Muscle layer of colon (tissue), 2 donors: ENCODE data around the gene VWCE.
A peak's percentile ranks its signal among the peaks of the same experiment; 100 is the strongest.

ENCODE experiments used
- H3K27ac ChIP-seq: one replicate; pipeline ENCODE4 v1.7.0; 2013; ENCODE audit warnings: low read depth, mild to moderate bottlenecking, low read length, moderate library complexity
- H3K27me3 ChIP-seq, 2 donors: one replicate each; pipeline ENCODE4 v1.7.0; 2013; ENCODE audit warnings: low read length in 2 of 2, mild to moderate bottlenecking in 2 of 2; ENCODE audit not compliant: insufficient read depth in 2 of 2, control insufficient read depth in 1 of 2
- H3K36me3 ChIP-seq: one replicate; pipeline ENCODE4 v1.7.0; 2013; ENCODE audit warnings: mild to moderate bottlenecking, low read length; ENCODE audit not compliant: insufficient read depth
- H3K4me1 ChIP-seq: one replicate; pipeline ENCODE4 v1.7.0; 2013; ENCODE audit warnings: mild to moderate bottlenecking, low read length; ENCODE audit not compliant: insufficient read depth
- H3K4me3 ChIP-seq, 2 donors: one replicate each; pipeline ENCODE4 v1.7.0; 2013; ENCODE audit warnings: low read length in 2 of 2, low read depth in 1 of 2, mild to moderate bottlenecking in 1 of 2, moderate library complexity in 1 of 2
- H3K9ac ChIP-seq: one replicate; pipeline ENCODE4 v1.7.0; 2013; ENCODE audit warnings: low read length
- H3K9me3 ChIP-seq: one replicate; pipeline ENCODE4 v1.7.0; 2013; ENCODE audit warnings: mild to moderate bottlenecking, low read length
- donor health status: abdominal sarcoma.
- donor health status: Adenocarcinoma of cecum.

Gene VWCE, protein sequence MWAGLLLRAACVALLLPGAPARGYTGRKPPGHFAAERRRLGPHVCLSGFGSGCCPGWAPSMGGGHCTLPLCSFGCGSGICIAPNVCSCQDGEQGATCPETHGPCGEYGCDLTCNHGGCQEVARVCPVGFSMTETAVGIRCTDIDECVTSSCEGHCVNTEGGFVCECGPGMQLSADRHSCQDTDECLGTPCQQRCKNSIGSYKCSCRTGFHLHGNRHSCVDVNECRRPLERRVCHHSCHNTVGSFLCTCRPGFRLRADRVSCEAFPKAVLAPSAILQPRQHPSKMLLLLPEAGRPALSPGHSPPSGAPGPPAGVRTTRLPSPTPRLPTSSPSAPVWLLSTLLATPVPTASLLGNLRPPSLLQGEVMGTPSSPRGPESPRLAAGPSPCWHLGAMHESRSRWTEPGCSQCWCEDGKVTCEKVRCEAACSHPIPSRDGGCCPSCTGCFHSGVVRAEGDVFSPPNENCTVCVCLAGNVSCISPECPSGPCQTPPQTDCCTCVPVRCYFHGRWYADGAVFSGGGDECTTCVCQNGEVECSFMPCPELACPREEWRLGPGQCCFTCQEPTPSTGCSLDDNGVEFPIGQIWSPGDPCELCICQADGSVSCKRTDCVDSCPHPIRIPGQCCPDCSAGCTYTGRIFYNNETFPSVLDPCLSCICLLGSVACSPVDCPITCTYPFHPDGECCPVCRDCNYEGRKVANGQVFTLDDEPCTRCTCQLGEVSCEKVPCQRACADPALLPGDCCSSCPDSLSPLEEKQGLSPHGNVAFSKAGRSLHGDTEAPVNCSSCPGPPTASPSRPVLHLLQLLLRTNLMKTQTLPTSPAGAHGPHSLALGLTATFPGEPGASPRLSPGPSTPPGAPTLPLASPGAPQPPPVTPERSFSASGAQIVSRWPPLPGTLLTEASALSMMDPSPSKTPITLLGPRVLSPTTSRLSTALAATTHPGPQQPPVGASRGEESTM

DNA sequence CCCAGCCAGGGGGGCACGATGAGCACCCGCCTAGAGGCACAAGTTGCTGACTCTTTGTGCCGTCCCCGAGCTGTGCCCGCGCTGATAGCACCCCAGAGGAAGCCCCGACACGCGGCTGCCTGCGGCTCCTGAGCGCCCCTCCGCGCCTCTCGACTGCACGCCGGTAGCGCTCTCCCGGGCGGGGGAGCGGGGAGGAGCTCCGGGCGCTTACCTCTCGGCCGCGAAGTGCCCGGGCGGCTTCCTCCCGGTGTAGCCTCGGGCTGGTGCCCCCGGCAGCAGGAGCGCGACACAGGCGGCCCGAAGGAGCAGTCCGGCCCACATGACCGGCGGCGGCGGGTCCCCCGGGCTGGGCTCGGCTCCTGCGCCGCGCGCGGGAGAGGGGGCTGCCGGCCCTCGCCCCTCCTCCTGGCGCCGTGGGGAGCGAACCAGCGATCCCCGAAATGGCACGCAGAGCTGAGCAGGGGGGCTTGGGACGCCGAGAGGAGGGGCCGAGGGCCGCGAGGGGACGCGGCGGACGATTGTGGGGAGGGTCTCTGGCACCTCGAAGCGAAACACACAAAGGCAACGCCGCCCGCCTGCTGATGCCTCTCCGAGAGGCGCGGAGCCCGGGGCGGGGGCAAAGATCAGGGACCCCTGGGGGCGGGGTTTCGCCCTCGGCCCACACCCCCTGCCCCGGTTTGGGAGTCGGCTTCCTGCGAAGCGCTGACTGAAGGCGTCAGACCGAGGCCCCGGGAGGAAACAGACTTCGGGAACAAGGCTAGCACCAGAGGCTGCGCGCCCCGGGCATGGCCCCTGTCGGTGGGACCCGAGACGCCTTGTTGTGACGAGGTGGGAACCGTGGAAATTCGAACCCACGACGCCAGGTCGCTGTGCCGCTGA, at the start of gene VWCE:
Gene VWCE (minus strand): TSS at position 600 of the 879 bp plus-strand sequence. CDS start 279 bp downstream, at position 321.
- Histone ChIP-seq H3K9me3 (no peaks in the 10 kb centered on the region), H3K27me3 (peaks cover 0 to 22% of the 10 kb centered on the region in 2 donors), H3K4me1 (peaks cover 23% of the 10 kb centered on the region), H3K27ac (peak within 1 kb of the TSS; percentile 48), H3K9ac (no peak within 1 kb of the TSS), H3K4me3 (peak within 1 kb of the TSS; percentile 55 to 63), H3K36me3 (peaks cover 15% of the 10 kb centered on the region)

DNA sequence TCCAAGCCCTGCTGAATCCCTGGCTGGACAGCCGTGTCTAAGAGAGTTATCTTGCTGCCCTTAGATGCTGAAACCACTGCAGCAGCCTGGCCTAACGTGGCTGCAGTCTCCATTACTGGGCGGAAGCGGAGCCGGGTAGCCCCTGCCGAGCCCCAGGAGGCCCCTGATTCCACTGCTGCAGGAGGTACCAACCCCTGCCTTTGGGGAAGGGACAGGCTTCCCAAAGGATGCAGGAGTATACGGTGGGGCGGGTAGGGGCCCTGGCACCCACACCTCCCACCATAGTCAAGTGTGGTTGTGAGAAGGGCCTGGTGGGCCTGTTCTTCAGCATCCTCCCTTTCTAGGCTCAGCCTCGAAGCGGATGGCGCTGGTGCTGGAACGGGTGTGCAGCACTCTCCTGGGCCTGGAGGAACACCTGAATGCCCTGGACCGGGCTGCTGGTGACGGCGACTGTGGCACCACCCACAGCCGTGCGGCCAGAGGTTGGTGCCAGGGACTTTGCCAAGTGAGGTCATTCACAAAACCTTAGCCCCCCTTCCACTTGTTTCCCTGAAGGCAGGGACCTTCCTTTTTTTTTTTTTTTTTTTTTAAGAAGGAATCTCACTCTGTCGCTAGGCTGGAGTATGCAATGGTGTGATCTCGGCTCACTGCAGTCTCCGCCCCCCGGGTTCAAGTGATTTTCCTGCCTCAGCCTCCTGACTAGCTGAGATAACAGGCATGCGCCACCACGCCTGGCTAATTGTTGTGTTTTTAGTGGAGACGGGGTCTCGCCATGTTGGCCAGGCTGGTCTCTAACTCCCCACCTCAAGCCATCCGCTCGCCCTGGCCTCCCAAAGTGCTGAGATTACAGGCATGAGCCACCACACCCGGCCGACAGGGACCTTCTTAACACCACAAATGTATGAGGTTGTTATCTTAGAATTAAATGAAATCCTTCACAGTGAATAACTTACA, 49.0 kb upstream of the VWCE start:
- H3K4me3 ChIP-seq = no peak overlapping the region
- H3K9me3 ChIP-seq = no peaks in the 10 kb centered on the region
- H3K4me1 ChIP-seq = no peaks in the 10 kb centered on the region
- no peak overlapping the region for H3K9ac ChIP-seq
- H3K36me3 ChIP-seq = peaks cover 20% of the 10 kb centered on the region
- H3K27me3 ChIP-seq = no peaks in the 10 kb centered on the region
- no peak overlapping the region for H3K27ac ChIP-seq

DNA sequence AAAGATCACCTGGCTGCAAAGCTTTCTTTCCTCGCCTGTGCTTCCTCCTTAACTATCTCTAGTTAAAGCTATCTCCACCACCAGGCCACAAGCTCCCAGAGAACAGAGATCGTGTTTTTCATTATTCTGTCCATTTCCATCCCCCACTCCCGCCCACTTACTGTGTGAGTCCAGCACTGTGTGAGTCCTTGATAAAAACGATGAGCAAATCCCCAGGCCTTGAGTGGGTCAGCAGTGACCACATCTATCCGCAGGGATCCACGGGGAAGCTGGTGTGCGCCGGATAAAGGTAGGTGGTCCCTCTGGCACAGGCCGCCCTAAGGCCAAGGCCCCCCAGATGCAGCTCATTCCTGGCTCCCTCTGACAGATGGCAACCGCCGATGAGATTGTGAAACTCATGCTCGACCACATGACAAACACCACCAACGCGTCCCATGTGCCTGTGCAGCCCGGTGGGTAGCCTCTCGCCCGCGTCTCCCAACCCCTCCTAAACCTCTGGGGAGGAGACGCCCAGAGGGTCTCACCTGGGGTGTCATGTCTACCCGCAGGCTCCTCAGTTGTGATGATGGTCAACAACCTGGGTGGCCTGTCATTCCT, 47.2 kb upstream of the VWCE start:
- Histone ChIP-seq H3K4me1 (no peaks in the 10 kb centered on the region), H3K27ac (no peak overlapping the region), H3K4me3 (no peak overlapping the region), H3K27me3 (no peaks in the 10 kb centered on the region), H3K9me3 (no peaks in the 10 kb centered on the region), H3K9ac (no peak overlapping the region), H3K36me3 (peaks cover 3% of the 10 kb centered on the region)

DNA sequence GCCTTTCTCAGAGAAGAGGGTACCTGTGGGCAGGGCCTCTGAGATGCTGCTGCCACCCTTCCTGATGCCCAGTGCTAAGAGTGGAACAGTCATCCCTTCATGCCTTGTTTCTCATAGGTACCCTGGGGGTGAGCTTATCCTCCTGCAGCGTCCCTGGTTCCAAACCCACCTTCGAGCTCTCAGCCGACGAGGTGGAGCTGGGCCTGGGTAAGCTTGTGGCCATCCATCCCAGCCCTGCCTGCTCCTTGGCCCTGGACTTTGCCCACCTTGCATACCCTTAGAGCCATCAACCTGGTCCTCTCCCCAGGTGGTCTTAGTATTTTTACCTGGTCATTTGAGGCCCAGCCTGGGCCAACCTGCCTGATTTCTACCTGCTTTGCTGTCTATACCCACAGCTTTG, 46.6 kb upstream of the VWCE start:
- Histone ChIP-seq H3K27ac (no peak overlapping the region), H3K36me3 (no peaks in the 10 kb centered on the region), H3K9me3 (no peaks in the 10 kb centered on the region), H3K4me3 (no peak overlapping the region), H3K9ac (no peak overlapping the region), H3K27me3 (no peaks in the 10 kb centered on the region), H3K4me1 (no peaks in the 10 kb centered on the region)

DNA sequence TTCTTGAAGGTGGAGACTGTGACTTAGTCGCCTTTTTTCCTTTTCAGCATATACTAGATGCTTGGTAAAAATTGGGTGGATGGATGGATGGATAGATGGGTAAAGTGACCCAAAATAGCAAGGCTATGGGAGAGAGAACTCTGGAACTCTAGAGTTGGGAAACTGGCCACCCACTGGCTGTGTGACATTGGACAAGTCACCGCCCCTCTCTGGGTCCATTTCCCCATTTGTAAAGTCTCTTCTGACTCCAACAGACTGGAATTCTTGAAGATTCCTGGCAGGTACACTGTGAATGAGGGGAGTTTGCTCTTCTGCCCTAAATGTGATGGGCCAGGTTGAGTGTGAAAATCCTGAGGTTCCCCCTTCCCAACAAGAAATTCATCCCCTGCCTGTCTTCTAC, 45.9 kb upstream of the VWCE start:
- H3K9me3 ChIP-seq = no peaks in the 10 kb centered on the region
- H3K27me3 ChIP-seq = no peaks in the 10 kb centered on the region
- no peak overlapping the region for H3K4me3 ChIP-seq
- H3K9ac ChIP-seq = no peak overlapping the region
- no peak overlapping the region for H3K27ac ChIP-seq
- H3K4me1 ChIP-seq = no peaks in the 10 kb centered on the region
- H3K36me3 ChIP-seq = no peaks in the 10 kb centered on the region

DNA sequence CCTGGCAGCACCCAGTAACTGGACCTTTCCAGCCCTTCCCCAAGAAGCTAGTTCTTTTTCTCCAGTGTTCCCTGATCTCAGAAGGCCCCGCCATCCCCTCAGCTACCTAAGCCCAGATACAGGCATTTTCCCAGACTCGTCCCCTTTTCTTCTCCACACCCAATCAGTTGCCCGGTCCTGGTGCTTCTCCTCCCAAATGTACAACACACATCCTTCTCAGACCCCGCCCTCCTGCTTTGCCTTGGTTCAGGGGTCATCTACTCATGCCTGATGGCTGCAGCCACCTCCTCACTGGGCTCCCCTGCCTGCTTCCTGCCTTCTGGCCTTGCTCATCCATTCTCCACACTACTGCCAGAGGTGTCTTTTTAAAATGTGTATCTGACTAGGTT, 44.4 kb upstream of the VWCE start:
- Histone ChIP-seq H3K4me1 (peaks cover 5% of the 10 kb centered on the region), H3K4me3 (no peak overlapping the region), H3K27me3 (no peaks in the 10 kb centered on the region), H3K9ac (no peak overlapping the region), H3K36me3 (no peaks in the 10 kb centered on the region), H3K9me3 (no peaks in the 10 kb centered on the region), H3K27ac (no peak overlapping the region)

DNA sequence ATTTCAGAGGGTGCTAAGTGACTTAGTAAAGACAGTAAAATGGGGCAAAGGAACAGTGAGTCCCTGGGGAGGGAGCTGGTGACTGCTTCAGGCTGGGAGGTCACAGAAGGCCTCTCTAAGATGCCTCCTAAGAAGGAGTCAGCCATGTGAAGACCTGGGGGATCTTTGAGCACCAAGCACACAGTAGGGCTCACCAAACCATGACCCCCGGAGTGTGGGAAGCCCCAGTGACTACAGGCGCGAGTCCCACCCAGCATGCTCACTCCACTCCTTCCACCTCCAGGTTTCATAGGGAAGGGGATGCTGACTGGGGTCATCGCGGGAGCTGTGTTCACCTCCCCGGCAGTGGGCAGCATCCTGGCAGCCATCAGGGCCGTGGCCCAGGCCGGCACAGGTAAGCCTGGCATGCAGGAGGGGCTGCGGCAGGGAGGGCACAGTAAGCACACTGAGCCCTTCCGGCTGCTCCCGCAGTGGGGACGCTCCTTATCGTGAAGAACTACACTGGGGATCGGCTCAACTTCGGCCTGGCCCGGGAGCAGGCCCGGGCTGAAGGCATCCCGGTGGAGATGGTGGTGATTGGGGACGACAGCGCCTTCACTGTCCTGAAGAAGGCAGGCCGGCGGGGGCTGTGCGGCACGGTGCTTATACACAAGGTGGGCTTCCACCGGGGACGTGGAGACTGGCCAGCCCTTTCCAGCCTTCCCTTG, 43.8 kb upstream of the VWCE start:
- H3K9ac ChIP-seq = no peak overlapping the region
- H3K27me3 ChIP-seq = no peaks in the 10 kb centered on the region
- H3K27ac ChIP-seq = no peak overlapping the region
- no peak overlapping the region for H3K4me3 ChIP-seq
- no peaks in the 10 kb centered on the region for H3K36me3 ChIP-seq
- peaks cover 6% of the 10 kb centered on the region for H3K4me1 ChIP-seq
- H3K9me3 ChIP-seq = no peaks in the 10 kb centered on the region

DNA sequence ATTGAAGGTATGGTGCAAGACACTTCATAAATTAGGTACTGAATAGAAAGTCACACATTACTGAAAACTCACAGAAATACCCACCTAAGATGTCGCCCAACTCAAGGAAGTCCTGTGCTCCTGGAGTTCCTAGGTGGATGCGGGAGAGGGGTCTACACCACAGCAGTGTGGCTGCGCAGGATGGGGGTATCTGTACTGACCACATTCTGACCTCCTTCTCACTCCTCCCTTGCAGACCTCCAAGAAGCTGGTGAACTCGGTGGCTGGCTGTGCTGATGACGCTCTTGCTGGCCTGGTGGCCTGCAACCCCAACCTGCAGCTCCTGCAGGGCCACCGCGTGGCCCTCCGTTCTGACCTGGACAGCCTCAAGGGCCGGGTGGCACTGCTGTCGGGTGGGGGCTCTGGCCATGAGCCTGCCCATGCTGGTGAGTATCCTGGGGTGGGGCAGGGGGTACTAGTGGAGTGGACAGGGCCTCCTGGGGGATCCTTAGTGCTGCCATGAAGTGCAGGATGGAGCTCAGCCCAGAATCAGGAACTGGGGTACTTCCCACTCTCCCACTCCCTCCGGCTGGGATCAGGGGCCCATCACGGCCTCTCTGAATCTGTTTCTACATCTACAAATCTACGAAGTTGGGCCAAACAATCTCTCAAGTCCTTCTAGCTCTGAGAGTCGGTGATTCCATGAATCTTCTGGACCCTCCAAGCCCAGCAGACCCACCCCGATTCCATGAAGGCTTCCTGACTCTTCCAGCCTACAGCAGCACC, 42.8 kb upstream of the VWCE start:
- peaks cover 12% of the 10 kb centered on the region for H3K4me1 ChIP-seq
- no peak overlapping the region for H3K4me3 ChIP-seq
- no peaks in the 10 kb centered on the region for H3K36me3 ChIP-seq
- H3K27me3 ChIP-seq = no peaks in the 10 kb centered on the region
- no peaks in the 10 kb centered on the region for H3K9me3 ChIP-seq
- no peak overlapping the region for H3K9ac ChIP-seq
- no peak overlapping the region for H3K27ac ChIP-seq

DNA sequence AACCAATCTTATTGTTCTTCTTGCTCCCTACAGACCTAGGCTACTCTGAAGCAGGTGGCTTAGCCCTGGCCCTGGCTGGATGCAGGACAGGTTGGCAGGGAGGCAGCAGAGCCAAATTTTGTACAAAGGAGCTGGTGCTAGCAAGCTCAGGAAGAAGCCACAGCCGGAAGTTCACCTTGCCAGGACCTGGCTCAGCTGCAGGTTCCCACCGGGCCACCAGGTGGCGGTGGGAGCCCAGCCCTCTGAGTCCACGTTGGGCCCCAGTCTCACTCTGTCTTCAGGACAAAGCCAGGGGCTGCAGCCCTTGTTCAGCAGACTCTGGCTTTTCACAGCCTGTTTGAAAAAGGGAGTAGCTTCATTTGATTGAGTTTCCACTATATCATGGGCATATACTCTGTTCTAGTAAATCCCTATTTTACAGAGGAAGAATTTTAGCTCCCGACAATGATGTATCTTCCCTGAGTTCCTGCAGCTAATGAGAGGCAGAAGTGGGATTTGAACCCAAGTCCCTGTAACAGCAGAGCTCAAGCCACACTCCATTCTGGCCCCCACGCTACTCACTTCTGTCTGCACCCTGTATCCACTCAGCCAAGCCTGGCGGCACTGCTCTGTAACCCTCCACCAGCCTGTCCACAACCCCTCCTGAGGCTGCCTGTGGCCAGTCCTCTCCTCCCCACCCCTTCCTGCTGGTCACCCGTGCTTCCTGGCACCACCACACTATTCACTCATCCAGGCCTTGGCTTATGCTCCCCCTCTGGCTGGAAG, 41.2 kb upstream of the VWCE start:
- Histone ChIP-seq H3K27ac (no peak overlapping the region), H3K36me3 (no peaks in the 10 kb centered on the region), H3K4me3 (no peak overlapping the region), H3K27me3 (no peaks in the 10 kb centered on the region), H3K9ac (no peak overlapping the region), H3K9me3 (no peaks in the 10 kb centered on the region), H3K4me1 (peaks cover 21% of the 10 kb centered on the region)
